Progenitor cell of endocrine pancreas (in vitro differentiated cells): ENCODE results near the gene FGF4. TPM values are rescaled to one million over a fixed set of nuclear protein-coding genes. Genes with fewer than 3 reads are reported as not detected.

Experiments
- DNase-seq: peaks from one replicate; pipeline ENCODE4 v3.0.0; 2021; ENCODE audit warnings: low spot score; ENCODE audit not compliant: unreplicated experiment
- H3K27ac Mint-ChIP-seq: 2 replicates; pipeline ENCODE4 v1.8.0; 2021; ENCODE audit warnings: mild to moderate bottlenecking, moderate library complexity, mixed read lengths
- H3K27me3 Mint-ChIP-seq: 2 replicates; pipeline ENCODE4 v1.8.0; 2021; ENCODE audit warnings: mixed read lengths
- H3K36me3 Mint-ChIP-seq: 2 replicates; pipeline ENCODE4 v1.8.0; 2022; ENCODE audit warnings: mixed read lengths; ENCODE audit not compliant: insufficient read depth
- H3K4me1 Mint-ChIP-seq: 2 replicates; pipeline ENCODE4 v1.8.0; 2021; ENCODE audit warnings: low read depth, mixed read lengths
- H3K4me3 Mint-ChIP-seq: 2 replicates; pipeline ENCODE4 v1.8.0; 2021; ENCODE audit warnings: low read depth, mild to moderate bottlenecking, moderate library complexity, mixed read lengths
- H3K9me3 Mint-ChIP-seq: 2 replicates; pipeline ENCODE4 v1.8.0; 2021; ENCODE audit warnings: low read depth, mixed read lengths
- long read RNA-seq: library from polyadenylated mRNA; unstranded; transcript quantifications from one replicate; pipeline ENCODE4 v2.0.0, GENCODE V29; 2020
- total RNA-seq: library from RNA; stranded (reverse); gene quantifications from 2 replicates; pipeline ENCODE4 v1.2.1, GENCODE V29; 2021
- TF ChIP-seq, protein P1 (sequence below): fragments of 200-600 bp; sonication (generic); IDR thresholded peaks from one replicate; pipeline ENCODE4 v1.5.0; 2021; ENCODE audit warnings: antibody characterized with exemption, mild to moderate bottlenecking; ENCODE audit not compliant: unreplicated experiment

Gene FGF4, protein sequence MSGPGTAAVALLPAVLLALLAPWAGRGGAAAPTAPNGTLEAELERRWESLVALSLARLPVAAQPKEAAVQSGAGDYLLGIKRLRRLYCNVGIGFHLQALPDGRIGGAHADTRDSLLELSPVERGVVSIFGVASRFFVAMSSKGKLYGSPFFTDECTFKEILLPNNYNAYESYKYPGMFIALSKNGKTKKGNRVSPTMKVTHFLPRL
- total RNA-seq: not detected in 2 replicates
- long read RNA-seq: 0 reads

- Mint-ChIP-seq H3K36me3 (no peaks in the 10 kb centered on the region), H3K4me1 (no peaks in the 10 kb centered on the region), H3K9me3 (no peaks in the 10 kb centered on the region), H3K27me3 (peaks cover 72% of the 10 kb centered on the region), H3K27ac (no peak within 1 kb of the TSS), H3K4me3 (peak within 1 kb of the TSS; percentile 50)
- TF ChIP-seq, protein P1, sequence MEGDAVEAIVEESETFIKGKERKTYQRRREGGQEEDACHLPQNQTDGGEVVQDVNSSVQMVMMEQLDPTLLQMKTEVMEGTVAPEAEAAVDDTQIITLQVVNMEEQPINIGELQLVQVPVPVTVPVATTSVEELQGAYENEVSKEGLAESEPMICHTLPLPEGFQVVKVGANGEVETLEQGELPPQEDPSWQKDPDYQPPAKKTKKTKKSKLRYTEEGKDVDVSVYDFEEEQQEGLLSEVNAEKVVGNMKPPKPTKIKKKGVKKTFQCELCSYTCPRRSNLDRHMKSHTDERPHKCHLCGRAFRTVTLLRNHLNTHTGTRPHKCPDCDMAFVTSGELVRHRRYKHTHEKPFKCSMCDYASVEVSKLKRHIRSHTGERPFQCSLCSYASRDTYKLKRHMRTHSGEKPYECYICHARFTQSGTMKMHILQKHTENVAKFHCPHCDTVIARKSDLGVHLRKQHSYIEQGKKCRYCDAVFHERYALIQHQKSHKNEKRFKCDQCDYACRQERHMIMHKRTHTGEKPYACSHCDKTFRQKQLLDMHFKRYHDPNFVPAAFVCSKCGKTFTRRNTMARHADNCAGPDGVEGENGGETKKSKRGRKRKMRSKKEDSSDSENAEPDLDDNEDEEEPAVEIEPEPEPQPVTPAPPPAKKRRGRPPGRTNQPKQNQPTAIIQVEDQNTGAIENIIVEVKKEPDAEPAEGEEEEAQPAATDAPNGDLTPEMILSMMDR: no peak
- peak; percentile 25 for DNase-seq
Observed at GRCh38 chr11:69775163-69775755, at the start of gene FGF4. Gene FGF4, minus strand, starts transcription at chr11:69775341. Its CDS starts 257 bp downstream, at chr11:69775084.

- no peak for DNase-seq
- Mint-ChIP-seq H3K27ac (no peak overlapping the region), H3K9me3 (no peaks in the 10 kb centered on the region), H3K4me3 (no peak overlapping the region), H3K4me1 (peaks cover 2% of the 10 kb centered on the region), H3K27me3 (peaks cover 63% of the 10 kb centered on the region), H3K36me3 (no peaks in the 10 kb centered on the region)
- TF ChIP-seq, protein P1: no peak
Observed at GRCh38 chr11:69823641-69824265, 48.6 kb upstream of the FGF4 start.

DNA sequence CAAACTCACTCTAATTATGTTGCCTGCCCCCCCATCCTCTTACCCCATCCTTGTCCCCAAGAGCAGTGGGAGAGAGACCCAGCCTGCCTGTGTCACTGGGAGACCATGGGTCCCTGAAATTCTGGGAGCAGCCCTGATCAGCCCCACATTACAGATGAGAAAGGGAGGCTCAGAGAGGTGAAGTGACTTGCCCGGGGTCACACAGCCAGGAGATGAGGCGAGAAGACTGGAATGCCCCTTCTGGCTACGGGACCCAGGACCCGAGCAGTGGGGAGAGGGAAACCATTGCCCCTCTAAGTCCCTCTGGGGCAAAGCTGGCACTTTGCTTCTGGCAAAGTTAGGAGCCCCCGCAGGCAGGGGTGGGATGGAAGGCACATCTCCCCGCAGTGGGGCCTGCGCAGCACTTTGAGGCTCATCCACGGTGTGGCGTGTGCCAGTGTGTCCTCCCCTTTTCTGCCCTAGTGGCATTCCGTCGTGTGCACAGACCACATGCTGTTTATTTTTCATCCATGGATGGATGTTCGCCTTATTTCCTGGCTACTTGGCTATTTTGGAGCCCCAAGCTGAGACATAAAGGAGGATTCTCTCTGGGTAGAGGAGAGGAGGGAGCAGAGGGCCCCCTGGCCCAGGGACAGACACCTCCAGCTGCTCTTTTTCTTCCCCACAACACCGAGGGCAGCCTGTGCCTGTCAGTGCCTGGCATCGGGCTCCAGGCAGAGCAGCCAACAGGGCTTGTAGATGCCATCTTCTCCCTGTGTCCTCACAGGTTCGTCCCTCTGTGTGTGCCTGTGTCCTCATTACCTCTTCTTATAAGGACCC lies 47.7 kb upstream of the FGF4 start:
- peaks cover 63% of the 10 kb centered on the region for H3K27me3 Mint-ChIP-seq
- no peaks in the 10 kb centered on the region for H3K36me3 Mint-ChIP-seq
- DNase-seq: no peak
- H3K4me1 Mint-ChIP-seq: no peaks in the 10 kb centered on the region
- H3K27ac Mint-ChIP-seq: no peak overlapping the region
- no peak overlapping the region for H3K4me3 Mint-ChIP-seq
- no peaks in the 10 kb centered on the region for H3K9me3 Mint-ChIP-seq
- TF ChIP-seq, protein P1: no peak

GRCh38 chr11:69821511-69822040 lies 46.4 kb upstream of the FGF4 start:
- peaks cover 65% of the 10 kb centered on the region for H3K27me3 Mint-ChIP-seq
- DNase-seq: no peak
- no peaks in the 10 kb centered on the region for H3K9me3 Mint-ChIP-seq
- H3K36me3 Mint-ChIP-seq: no peaks in the 10 kb centered on the region
- no peak overlapping the region for H3K27ac Mint-ChIP-seq
- H3K4me1 Mint-ChIP-seq: no peaks in the 10 kb centered on the region
- H3K4me3 Mint-ChIP-seq: no peak overlapping the region
- TF ChIP-seq, protein P1: no peak

DNA sequence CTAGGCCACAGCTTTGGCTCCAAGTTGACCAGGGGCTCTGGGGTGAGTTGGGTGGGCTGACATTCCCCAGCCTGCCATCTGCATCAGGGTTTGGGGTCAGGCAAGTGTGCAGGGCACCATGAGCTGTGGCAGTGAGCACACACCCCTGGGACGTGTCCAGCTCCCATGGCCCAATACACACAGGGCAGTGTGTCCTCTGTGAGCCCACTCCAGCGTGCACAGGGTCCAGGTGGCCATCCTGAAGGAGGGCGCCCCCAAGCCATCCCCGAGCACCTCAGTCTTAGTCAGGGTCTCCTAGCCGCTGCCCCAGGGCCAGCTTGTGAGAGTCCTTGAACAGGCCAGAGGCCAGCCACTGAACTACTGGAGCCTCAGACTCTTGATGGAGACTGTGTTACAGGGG lies 45.3 kb upstream of the FGF4 start:
- no peaks in the 10 kb centered on the region for H3K36me3 Mint-ChIP-seq
- H3K9me3 Mint-ChIP-seq: no peaks in the 10 kb centered on the region
- no peaks in the 10 kb centered on the region for H3K4me1 Mint-ChIP-seq
- TF ChIP-seq, protein P1: no peak
- no peak for DNase-seq
- no peak overlapping the region for H3K4me3 Mint-ChIP-seq
- H3K27me3 Mint-ChIP-seq: peaks cover 68% of the 10 kb centered on the region
- H3K27ac Mint-ChIP-seq: no peak overlapping the region
